Immature natural killer cell (primary cell): ENCODE measurements around the gene DPY19L2. TPM values are rescaled to one million over a fixed set of nuclear protein-coding genes. Genes with fewer than 3 reads are reported as not detected.
"Not testable (repeated sequence)": the region's sequence is repeated elsewhere in the genome, so short reads cannot be mapped to it uniquely, and the experiment has no call there.

ENCODE experiments used
- DNase-seq, 3 donors: peaks; one replicate each; pipeline ENCODE4 v3.0.0; 2022; ENCODE audit warnings: mixed read lengths in 1 of 3
- H3K27ac Mint-ChIP-seq, 6 donors: one replicate each; pipeline ENCODE4 v1.8.0; 2020; ENCODE audit warnings: mixed read lengths in 6 of 6, mild to moderate bottlenecking in 5 of 6, inconsistent platforms in 4 of 6, moderate library complexity in 3 of 6
- H3K27me3 Mint-ChIP-seq, 3 donors: one replicate each; pipeline ENCODE4 v1.8.0; 2020 to 2021; ENCODE audit warnings: low read depth in 3 of 3, mild to moderate bottlenecking in 3 of 3, mixed read lengths in 3 of 3, moderate library complexity in 3 of 3, inconsistent platforms in 1 of 3
- H3K36me3 Mint-ChIP-seq, 3 donors: one replicate each; pipeline ENCODE4 v1.8.0; 2020; ENCODE audit warnings: mixed read lengths in 3 of 3, inconsistent platforms in 2 of 3, mild to moderate bottlenecking in 2 of 3
- H3K4me1 Mint-ChIP-seq, 2 donors: one replicate each; pipeline ENCODE4 v1.8.0; 2020; ENCODE audit warnings: inconsistent platforms in 2 of 2, mild to moderate bottlenecking in 2 of 2, mixed read lengths in 2 of 2, moderate library complexity in 1 of 2
- H3K4me3 Mint-ChIP-seq, 5 donors: one replicate each; pipeline ENCODE4 v1.8.0; 2020; ENCODE audit warnings: mild to moderate bottlenecking in 5 of 5, mixed read lengths in 5 of 5, inconsistent platforms in 3 of 5, moderate library complexity in 3 of 5
- H3K9me3 Mint-ChIP-seq, 6 donors: one replicate each; pipeline ENCODE4 v1.8.0; 2020; ENCODE audit warnings: mild to moderate bottlenecking in 6 of 6, mixed read lengths in 6 of 6, inconsistent platforms in 4 of 6, moderate library complexity in 3 of 6
- polyA plus RNA-seq, 3 donors: library from polyadenylated mRNA; unstranded; fragments of 300-500 nt; fragmentation: Illumina TruSeq; gene quantifications; one replicate each; pipeline ENCODE4 v1.2.3, GENCODE V29; 2021

The DPY19L2 gene
- polyA plus RNA-seq, 3 donors from 2014 or later, result not detected

DNA sequence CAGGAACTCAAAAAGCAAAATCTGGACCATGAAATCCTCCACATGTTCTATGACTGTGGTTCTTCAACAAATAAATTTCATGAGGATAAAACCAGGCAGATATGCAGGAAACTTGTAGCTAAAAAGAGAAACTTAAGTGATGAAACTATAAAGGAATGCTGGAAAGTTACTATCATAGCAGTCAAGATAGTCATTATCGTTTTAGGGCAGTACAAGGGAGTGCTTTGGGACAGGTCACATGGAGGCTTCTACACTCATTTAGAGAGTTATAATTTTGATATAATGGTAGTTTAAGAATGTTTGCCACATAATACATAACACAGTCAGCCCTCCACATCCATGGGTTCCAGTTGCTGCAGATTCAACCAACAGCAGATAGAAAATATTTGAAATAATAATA, 52.7 kb downstream of the DPY19L2 start:
- not testable (repeated sequence) for H3K4me3 Mint-ChIP-seq, H3K27ac Mint-ChIP-seq, H3K9me3 Mint-ChIP-seq, H3K36me3 Mint-ChIP-seq, H3K4me1 Mint-ChIP-seq, DNase-seq, H3K27me3 Mint-ChIP-seq

DNA sequence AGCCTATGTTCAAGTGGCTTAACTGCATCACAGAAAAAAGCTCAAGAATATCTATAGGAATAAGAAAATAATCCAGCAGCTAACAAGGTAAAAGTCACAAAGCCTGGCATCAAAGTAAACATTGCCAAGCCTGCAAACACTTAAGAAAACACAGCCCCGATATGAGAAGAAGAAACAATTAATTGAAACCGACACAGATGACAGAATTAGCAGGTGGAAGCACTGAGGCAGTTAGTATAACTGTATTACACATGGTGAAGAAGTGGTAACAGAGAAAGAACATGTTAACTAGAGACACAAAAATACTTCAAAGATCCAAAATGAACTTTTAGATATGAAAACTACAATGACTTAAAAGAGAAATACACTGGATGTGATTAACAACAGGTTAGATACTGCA, 57.0 kb downstream of the DPY19L2 start:
- not testable (repeated sequence) for H3K4me1 Mint-ChIP-seq, H3K27ac Mint-ChIP-seq, H3K9me3 Mint-ChIP-seq, H3K27me3 Mint-ChIP-seq, H3K4me3 Mint-ChIP-seq, H3K36me3 Mint-ChIP-seq, DNase-seq

DNA sequence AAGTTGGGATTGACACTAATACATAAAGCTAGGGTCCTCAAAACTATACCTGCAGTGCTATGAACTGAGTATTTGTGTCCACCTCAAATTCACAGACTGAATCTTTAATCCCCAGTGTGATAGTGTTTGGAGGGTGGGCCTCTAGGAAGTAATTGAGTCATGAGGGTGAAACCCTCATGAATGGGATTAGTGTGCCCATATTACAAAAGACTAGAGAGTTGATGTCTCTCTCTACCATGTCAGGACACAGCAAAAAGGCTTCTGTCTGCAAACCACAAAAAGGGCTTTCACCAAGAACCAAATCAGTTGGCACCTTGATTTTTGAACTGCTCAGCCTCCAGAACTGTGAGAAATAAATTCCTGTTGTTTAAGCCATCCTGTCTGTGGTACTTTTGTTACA, 59.0 kb downstream of the DPY19L2 start:
- not testable (repeated sequence) for H3K27ac Mint-ChIP-seq, H3K4me3 Mint-ChIP-seq, DNase-seq, H3K9me3 Mint-ChIP-seq, H3K36me3 Mint-ChIP-seq, H3K4me1 Mint-ChIP-seq, H3K27me3 Mint-ChIP-seq

DNA sequence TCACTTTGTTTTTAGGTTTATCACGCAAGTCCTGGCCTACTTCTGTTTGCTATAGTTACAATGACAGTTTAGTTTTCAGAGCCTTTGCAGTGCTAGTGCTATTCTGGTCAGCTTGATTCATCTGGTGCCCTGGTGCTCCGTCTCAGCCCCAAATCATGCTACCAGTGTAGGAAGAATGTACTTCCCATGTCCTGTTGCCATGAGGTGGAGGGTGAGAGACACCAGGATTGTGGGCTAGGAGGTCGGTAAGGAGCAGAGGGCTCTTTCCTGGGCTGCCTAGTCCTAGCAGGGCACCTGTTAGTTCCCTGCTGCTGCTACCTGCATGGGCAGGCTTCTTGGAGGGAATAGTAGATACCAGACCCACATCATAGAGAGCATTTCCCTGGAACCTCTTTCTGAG, 63.3 kb downstream of the DPY19L2 start:
- DNase-seq, H3K9me3 Mint-ChIP-seq, H3K27ac Mint-ChIP-seq, H3K4me1 Mint-ChIP-seq, H3K36me3 Mint-ChIP-seq, H3K27me3 Mint-ChIP-seq, H3K4me3 Mint-ChIP-seq: not testable (repeated sequence)

DNA sequence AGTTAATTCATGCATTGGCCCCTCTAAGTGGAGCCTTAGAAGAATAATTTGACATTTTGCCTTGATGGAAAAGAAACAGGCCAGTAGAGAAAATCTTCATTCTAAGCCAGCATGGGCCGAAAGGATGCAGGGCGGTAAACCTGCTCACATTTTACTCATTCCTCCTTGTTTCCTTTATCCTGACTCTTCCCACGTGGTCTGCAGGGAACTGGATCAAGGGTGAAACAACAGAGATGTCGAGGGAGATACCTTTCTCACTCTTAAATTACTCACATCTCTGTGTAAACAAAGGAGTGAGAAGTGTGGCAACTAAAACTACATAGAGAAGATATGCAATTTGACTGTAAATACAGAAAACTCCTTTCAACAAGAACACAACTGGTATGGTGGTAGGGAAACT, 73.5 kb downstream of the DPY19L2 start:
- not testable (repeated sequence) for DNase-seq, H3K9me3 Mint-ChIP-seq, H3K4me3 Mint-ChIP-seq, H3K4me1 Mint-ChIP-seq, H3K36me3 Mint-ChIP-seq, H3K27ac Mint-ChIP-seq, H3K27me3 Mint-ChIP-seq

DNA sequence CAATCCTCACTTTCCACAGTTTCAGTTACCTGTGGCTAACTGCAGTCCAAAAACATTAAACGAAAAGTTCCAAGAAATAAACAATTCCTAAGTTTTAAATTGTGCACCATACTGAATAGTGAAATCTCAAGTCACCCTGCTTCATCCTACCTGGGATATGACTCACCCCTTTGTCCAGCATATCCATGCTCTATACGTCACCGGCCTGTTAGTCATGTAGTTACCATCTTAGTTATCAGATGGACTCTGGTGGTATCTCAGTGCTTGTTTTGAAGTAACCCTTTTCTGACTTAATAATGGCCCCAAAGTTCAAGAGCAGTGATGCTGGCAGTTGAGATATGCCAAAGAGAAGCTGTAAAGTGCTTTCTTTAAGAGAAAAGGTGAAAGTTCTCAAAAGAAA, 83.9 kb downstream of the DPY19L2 start:
- not testable (repeated sequence) for DNase-seq, H3K4me3 Mint-ChIP-seq, H3K27ac Mint-ChIP-seq, H3K4me1 Mint-ChIP-seq, H3K27me3 Mint-ChIP-seq, H3K36me3 Mint-ChIP-seq
- peaks cover 0 to 10% (median 0%) of the 10 kb centered on the region in 6 donors for H3K9me3 Mint-ChIP-seq

DNA sequence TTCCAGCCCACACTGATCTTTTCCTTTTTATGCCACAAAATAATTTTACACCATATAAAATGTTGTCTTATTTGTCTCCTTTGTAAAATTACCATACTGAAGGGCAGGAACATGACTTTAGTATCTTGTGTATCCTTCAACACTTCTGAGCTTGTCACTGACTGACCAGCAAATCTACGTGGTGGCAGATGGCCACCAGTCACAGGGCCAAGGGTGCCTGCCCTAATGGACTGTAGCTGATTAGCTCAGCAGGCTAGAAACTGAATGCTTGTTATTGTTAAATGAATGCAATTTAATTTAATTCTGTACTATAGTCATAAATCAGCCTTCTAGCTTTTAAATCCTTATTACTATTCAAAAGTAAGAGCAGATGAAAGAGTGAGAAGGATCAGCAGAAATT, 85.0 kb downstream of the DPY19L2 start:
- peaks cover 0 to 10% (median 0%) of the 10 kb centered on the region in 6 donors for H3K9me3 Mint-ChIP-seq
- H3K4me1 Mint-ChIP-seq, DNase-seq, H3K27me3 Mint-ChIP-seq, H3K36me3 Mint-ChIP-seq, H3K27ac Mint-ChIP-seq, H3K4me3 Mint-ChIP-seq: not testable (repeated sequence)

DNA sequence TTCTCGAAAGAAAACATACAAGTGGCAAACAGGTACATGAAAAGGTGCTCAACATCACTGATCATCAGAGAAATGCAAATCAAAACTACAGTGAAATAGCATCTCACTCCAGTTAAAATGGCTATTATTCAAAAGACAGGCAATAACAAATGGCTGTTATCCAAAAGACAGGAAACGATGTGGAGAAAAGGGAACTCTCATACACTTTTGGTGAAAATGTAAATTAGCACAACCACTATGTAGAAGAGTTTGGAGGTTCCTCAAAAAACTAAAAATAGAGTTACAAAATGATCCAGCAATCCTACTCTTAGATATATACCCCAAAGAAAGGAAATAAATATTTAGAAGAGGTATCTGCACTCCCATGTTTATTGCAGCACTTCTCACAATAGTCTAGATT, 90.7 kb downstream of the DPY19L2 start:
- H3K27ac Mint-ChIP-seq, H3K4me3 Mint-ChIP-seq, H3K36me3 Mint-ChIP-seq, H3K27me3 Mint-ChIP-seq, DNase-seq, H3K4me1 Mint-ChIP-seq: not testable (repeated sequence)
- peaks cover 0 to 10% (median 2%) of the 10 kb centered on the region in 6 donors for H3K9me3 Mint-ChIP-seq

DNA sequence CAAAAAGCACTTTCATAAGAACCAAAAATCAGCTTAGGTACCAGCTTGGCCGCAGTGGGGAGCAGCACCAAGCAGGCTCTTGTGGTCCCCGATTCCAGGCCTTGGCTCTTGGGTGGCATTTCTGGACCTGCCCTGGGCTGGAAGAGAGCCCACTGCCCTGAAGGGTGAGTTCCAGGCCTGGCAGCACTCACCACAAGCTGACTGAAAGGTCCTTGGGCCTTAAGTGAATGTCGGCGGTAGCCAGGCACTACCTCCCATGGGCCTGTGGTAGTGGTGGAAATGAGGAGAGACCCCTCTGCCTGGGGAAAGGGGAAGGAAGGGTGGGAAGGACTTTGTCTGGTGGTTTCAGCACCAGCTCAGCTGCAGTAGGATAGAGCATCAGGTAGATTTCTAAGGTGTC, 96.3 kb downstream of the DPY19L2 start:
- not testable (repeated sequence) for H3K27me3 Mint-ChIP-seq, H3K27ac Mint-ChIP-seq
- peaks cover 0 to 18% (median 2%) of the 10 kb centered on the region in 6 donors for H3K9me3 Mint-ChIP-seq

DNA sequence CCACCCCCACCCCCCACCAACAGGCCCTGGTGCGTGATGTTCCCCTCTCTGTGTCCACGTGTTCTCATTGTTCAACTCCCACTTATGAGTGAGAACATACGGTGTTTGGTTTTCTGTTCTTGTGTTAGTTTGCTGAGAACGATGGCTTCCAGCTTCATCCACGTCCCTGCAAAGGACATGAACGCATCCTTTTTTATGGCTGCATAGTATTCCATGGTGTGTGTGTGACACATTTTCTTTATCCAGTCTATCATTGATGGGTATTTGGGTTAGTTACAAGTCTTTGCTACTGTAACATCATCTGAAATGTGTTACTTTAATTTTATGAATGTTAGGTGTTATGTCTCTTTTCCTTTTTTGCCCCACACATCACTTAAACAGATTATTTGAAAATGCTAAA, 109.8 kb downstream of the DPY19L2 start:
- H3K4me1 Mint-ChIP-seq, H3K27me3 Mint-ChIP-seq, H3K9me3 Mint-ChIP-seq, DNase-seq, H3K4me3 Mint-ChIP-seq, H3K36me3 Mint-ChIP-seq, H3K27ac Mint-ChIP-seq: not testable (repeated sequence)

More for the DNA sequence above, 96.3 kb downstream of the DPY19L2 start:
- H3K36me3 Mint-ChIP-seq, H3K4me1 Mint-ChIP-seq, DNase-seq, H3K4me3 Mint-ChIP-seq: not testable (repeated sequence)

DNA sequence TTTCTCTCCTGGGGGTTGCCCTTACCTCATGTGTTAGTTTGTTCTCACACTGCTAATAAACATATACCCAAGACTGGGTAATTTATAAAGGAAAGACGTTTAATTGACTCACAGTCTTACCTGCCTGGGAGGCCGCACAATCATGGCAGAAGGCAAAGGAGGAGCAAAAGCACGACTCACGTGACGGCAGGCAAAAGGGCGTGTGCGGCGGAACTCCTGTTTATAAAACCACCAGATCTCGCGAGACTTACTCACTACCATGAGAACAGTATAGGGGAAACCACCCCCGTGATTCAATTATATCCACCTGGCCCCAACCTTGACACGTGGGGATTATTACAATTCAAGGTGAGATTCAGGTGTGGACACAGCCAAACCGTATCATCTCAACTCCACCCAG, 116.9 kb downstream of the DPY19L2 start:
- not testable (repeated sequence) for DNase-seq, H3K4me3 Mint-ChIP-seq, H3K36me3 Mint-ChIP-seq, H3K9me3 Mint-ChIP-seq, H3K4me1 Mint-ChIP-seq, H3K27ac Mint-ChIP-seq, H3K27me3 Mint-ChIP-seq

DNA sequence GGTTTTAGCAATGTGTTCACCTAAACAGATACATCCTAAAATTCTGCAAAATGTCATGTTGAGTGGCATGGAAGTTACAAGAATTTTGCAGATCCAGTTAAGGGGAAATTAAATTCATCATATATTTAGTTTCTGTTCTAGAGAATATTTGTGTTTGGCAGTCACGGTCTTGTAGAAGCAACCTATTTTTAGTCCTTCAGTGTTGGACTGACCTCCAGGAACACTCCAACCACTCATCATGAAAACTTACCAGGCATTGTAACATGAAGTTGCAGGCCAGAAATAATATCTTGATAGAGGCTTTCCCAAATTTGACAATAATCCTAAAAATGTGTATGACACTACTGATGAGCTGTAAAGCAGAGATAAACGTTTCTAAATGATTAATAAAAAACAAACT, 119.3 kb downstream of the DPY19L2 start:
- not testable (repeated sequence) for DNase-seq, H3K4me1 Mint-ChIP-seq, H3K27ac Mint-ChIP-seq, H3K36me3 Mint-ChIP-seq, H3K27me3 Mint-ChIP-seq, H3K9me3 Mint-ChIP-seq, H3K4me3 Mint-ChIP-seq

DNA sequence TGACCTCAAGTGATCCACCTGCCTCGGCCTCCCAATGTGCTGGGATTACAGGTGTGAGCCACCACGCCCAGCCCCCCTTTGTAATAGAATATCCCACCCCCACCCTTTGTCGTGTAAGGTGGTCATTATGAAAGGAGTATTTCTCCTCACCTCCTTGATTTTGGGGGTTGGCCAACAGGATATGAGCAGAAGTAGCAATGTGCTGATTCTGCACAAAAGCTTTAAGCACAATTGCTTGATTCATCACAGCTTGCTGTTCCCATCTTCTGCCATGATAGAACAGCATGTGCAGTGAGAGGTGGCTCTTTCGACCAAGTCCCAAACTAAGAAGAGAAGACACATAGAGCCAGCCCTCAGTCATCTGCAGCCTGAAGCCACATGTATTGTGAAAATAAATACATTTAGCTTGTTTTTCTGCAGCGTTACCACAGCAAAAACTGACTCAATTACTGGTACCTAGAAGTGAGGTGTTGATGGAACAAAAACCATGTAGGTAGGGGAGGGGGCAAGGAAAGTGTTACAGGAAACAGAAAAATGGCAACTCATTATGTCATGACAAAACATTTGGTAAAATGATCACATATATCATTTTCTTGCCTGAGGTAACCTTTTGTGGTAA, 122.9 kb downstream of the DPY19L2 start:
- not testable (repeated sequence) for DNase-seq, H3K36me3 Mint-ChIP-seq, H3K27me3 Mint-ChIP-seq, H3K4me3 Mint-ChIP-seq, H3K9me3 Mint-ChIP-seq, H3K4me1 Mint-ChIP-seq, H3K27ac Mint-ChIP-seq

DNA sequence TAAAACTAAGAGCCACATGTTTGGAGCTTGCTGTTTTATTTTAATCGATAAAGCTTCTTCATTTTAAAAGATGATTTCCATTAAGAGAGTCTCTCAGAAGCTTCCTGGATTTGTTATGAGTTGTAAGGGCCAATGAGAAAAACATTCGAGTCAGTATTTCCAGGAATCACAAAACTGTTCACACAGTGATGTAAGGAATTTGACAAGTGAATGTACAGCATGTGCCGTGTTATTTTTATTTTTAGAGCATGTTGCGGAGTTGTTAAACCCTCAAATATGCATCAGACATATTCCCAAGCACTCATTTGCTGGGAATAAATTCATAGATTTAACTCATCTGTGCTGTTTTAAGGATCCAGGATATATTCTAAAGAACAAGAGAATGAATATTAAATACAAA, 129.6 kb downstream of the DPY19L2 start:
- H3K4me1 Mint-ChIP-seq, H3K4me3 Mint-ChIP-seq, H3K36me3 Mint-ChIP-seq, H3K27me3 Mint-ChIP-seq, H3K27ac Mint-ChIP-seq, H3K9me3 Mint-ChIP-seq, DNase-seq: not testable (repeated sequence)

DNA sequence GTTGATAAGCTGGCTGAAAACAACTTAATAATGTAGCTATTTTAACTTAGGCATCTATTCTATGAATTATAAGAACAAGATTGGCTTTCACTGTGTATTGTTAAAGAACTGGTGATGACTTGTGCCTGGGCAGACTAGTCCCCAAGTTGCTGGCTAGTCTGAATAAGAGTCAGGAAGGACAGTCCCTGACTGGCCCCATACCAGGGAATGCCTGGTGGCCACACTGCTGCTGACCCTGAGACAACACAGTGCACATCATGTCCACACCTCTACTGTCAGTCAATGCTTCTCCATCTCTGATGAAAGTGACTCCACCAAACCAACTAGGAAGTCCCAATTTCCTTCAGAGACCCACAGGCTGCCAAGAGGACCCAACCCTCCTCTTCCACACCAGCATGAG, 130.5 kb downstream of the DPY19L2 start:
- H3K27me3 Mint-ChIP-seq, H3K4me1 Mint-ChIP-seq, H3K27ac Mint-ChIP-seq, DNase-seq, H3K36me3 Mint-ChIP-seq, H3K4me3 Mint-ChIP-seq, H3K9me3 Mint-ChIP-seq: not testable (repeated sequence)

DNA sequence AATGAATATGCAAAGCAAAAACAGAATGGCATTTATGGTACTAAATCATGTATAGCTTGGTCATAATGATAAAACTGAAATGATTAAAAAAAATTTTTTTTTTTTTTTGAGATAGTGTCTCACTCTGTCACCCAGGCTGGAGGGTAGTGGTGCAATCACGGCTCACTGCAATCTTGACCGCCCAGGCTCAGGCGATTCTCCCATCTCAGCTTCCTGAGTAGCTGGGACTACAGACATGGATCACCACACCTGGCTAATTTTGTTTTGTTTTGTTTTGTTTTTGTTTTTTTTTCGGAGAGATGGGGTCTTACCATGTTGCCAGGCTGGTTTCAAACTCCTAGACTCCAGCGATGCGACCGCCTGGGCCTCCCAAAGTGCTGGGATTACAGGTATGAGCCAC, 138.7 kb downstream of the DPY19L2 start:
- not testable (repeated sequence) for H3K4me3 Mint-ChIP-seq, DNase-seq, H3K36me3 Mint-ChIP-seq, H3K9me3 Mint-ChIP-seq, H3K27ac Mint-ChIP-seq, H3K4me1 Mint-ChIP-seq, H3K27me3 Mint-ChIP-seq
